Hepatocyte (in vitro differentiated cells): ENCODE data around the gene FBF1. TPM values are rescaled to one million over a fixed set of nuclear protein-coding genes. Genes with fewer than 3 reads are reported as not detected.

Experiments used
- DNase-seq: peaks from one replicate; pipeline ENCODE4 v3.0.0-alpha.2; 2016; ENCODE audit warnings: low spot score
- H2AFZ ChIP-seq: fragments of 200-600 bp; sonication (generic); 2 replicates; pipeline ENCODE4 v1.6.0; 2016; ENCODE audit warnings: antibody characterized with exemption, mild to moderate bottlenecking
- H3K27ac ChIP-seq: fragments of 200-600 bp; sonication (generic); 2 replicates; pipeline ENCODE4 v1.5.1; 2016; ENCODE audit warnings: mild to moderate bottlenecking
- H3K27me3 ChIP-seq: fragments of 200-600 bp; sonication (generic); 2 replicates; pipeline ENCODE4 v1.6.1; 2016
- H3K36me3 ChIP-seq: fragments of 200-600 bp; sonication (generic); replicated peaks from 2 replicates; pipeline ENCODE4 v1.5.1; 2016; ENCODE audit warnings: low read depth; ENCODE audit not compliant: insufficient read depth
- H3K4me1 ChIP-seq: fragments of 200-600 bp; sonication (generic); 2 replicates; pipeline ENCODE4 v1.5.1; 2016; ENCODE audit warnings: mild to moderate bottlenecking, moderate library complexity; ENCODE audit not compliant: insufficient read depth
- H3K4me2 ChIP-seq: fragments of 200-600 bp; sonication (generic); 2 replicates; pipeline ENCODE4 v1.6.0; 2016
- H3K4me3 ChIP-seq: fragments of 200-600 bp; sonication (generic); 2 replicates; pipeline ENCODE4 v1.5.1; 2016; ENCODE audit warnings: mild to moderate bottlenecking
- H3K79me2 ChIP-seq: fragments of 200-600 bp; sonication (generic); 2 replicates; pipeline ENCODE4 v1.6.0; 2017; ENCODE audit warnings: mild to moderate bottlenecking
- H3K9me2 ChIP-seq: fragments of 200-600 bp; sonication (generic); replicated peaks from 2 replicates; pipeline ENCODE4 v1.6.0; 2017; ENCODE audit warnings: mild to moderate bottlenecking; ENCODE audit not compliant: insufficient read depth
- H3K9me3 ChIP-seq: fragments of 200-600 bp; sonication (generic); 2 replicates; pipeline ENCODE4 v1.5.1; 2016; ENCODE audit warnings: low read depth, mild to moderate bottlenecking
- H4K20me1 ChIP-seq: fragments of 200-600 bp; sonication (generic); 2 replicates; pipeline ENCODE4 v1.6.0; 2016; ENCODE audit warnings: mild to moderate bottlenecking; ENCODE audit not compliant: insufficient read depth, poor library complexity, severe bottlenecking
- EZH2 ChIP-seq: fragments of 200-600 bp; sonication (generic); IDR thresholded peaks from 2 replicates; pipeline ENCODE4 v1.6.1; 2016; ENCODE audit warnings: antibody characterized with exemption, mild to moderate bottlenecking, borderline replicate concordance
- EZH2phosphoT487 ChIP-seq: fragments of 200-600 bp; sonication (generic); IDR thresholded peaks from one replicate; pipeline ENCODE4 v1.6.1; 2018; ENCODE audit warnings: antibody characterized with exemption, mild to moderate bottlenecking, low read depth, moderate library complexity; ENCODE audit not compliant: unreplicated experiment, severe bottlenecking
- WGBS: methylation state at CpG from one replicate; pipeline ENCODE4 v1.1.6; 2016; ENCODE audit warnings: low lambda C conversion rate; ENCODE audit errors: missing lambda C conversion rate; 5-methylcytosine and 5-hydroxymethylcytosine counted together
- polyA plus RNA-seq: library from polyadenylated mRNA; unstranded; fragments of >200 nt; fragmentation: Nextera tagmentation; extraction: Ambion mirVana; gene quantifications from 2 replicates; pipeline ENCODE4 v1.2.1, GENCODE V29; 2016
- total RNA-seq: library from RNA; depleted of rRNA; stranded (reverse); fragments of >200 nt; gene quantifications from 2 replicates; pipeline ENCODE4 v1.2.3, GENCODE V29; 2014
- TF ChIP-seq, protein P1 (sequence below): fragments of 200-600 bp; sonication (generic); IDR thresholded peaks from 2 replicates; pipeline ENCODE4 v1.5.1; 2016; ENCODE audit warnings: antibody characterized with exemption, mild to moderate bottlenecking; ENCODE audit not compliant: poor library complexity

FBF1 gene
- total and polyA plus RNA-seq, 2 experiments from 2014 or later, result 6.1 to 9.7 TPM

GRCh38 chr17:75899767-75900468 lies 40.9 kb downstream of the FBF1 start:
- Histone ChIP-seq H3K4me1 (peaks cover 17% of the 10 kb centered on the region), H3K27ac (no peak overlapping the region), H3K79me2 (peaks cover 32% of the 10 kb centered on the region), H4K20me1 (no peaks in the 10 kb centered on the region), H3K27me3 (no peaks in the 10 kb centered on the region), H3K9me2 (no peaks in the 10 kb centered on the region), H3K36me3 (no peaks in the 10 kb centered on the region), H3K4me3 (no peak overlapping the region), H2AFZ (no peak overlapping the region), H3K4me2 (no peak overlapping the region), H3K9me3 (no peaks in the 10 kb centered on the region)
- DNase-seq, result no peak
- TF ChIP-seq, protein P1, sequence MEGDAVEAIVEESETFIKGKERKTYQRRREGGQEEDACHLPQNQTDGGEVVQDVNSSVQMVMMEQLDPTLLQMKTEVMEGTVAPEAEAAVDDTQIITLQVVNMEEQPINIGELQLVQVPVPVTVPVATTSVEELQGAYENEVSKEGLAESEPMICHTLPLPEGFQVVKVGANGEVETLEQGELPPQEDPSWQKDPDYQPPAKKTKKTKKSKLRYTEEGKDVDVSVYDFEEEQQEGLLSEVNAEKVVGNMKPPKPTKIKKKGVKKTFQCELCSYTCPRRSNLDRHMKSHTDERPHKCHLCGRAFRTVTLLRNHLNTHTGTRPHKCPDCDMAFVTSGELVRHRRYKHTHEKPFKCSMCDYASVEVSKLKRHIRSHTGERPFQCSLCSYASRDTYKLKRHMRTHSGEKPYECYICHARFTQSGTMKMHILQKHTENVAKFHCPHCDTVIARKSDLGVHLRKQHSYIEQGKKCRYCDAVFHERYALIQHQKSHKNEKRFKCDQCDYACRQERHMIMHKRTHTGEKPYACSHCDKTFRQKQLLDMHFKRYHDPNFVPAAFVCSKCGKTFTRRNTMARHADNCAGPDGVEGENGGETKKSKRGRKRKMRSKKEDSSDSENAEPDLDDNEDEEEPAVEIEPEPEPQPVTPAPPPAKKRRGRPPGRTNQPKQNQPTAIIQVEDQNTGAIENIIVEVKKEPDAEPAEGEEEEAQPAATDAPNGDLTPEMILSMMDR, result no peak
- no peak for TF ChIP-seq EZH2phosphoT487
- no peak for TF ChIP-seq EZH2
- 95% methylated on average over 23 of the region's 23 CpGs for WGBS

- 95% methylated on average over 12 of the region's 13 CpGs for WGBS
Observed at GRCh38 chr17:75899353-75899752, 41.5 kb downstream of the FBF1 start.

DNA sequence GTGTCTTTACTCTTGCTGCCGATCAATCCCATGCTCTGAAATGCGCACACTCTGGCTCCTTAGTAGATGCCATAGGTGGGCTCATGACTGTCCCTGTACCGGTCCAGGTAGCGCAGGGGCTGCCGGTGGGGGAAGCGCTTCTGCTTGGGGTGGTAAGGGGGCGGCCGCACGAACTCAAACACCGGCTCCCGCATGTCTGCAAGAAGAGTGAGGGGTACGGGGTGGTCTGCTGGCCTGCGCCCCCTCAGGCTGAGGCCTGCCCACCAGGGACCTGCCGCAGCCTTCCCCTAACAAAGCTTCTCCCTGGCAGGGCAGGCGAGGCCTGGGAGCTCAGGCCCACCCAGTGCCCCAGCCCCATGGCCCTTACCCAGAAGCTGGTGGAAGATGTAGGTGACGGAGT lies 42.1 kb downstream of the FBF1 start:
- H3K9me2 ChIP-seq, result no peaks in the 10 kb centered on the region
- peaks cover 29% of the 10 kb centered on the region for H3K79me2 ChIP-seq
- DNase-seq, result no peak
- no peak for TF ChIP-seq EZH2
- TF ChIP-seq EZH2phosphoT487, result no peak
- no peak overlapping the region for H2AFZ ChIP-seq
- H4K20me1 ChIP-seq, result no peaks in the 10 kb centered on the region
- no peak overlapping the region for H3K4me3 ChIP-seq
- no peak overlapping the region for H3K4me2 ChIP-seq
- peaks cover 14% of the 10 kb centered on the region for H3K4me1 ChIP-seq
- H3K9me3 ChIP-seq, result no peaks in the 10 kb centered on the region
- no peaks in the 10 kb centered on the region for H3K27me3 ChIP-seq
- no peaks in the 10 kb centered on the region for H3K36me3 ChIP-seq
- no peak overlapping the region for H3K27ac ChIP-seq
- 96% methylated on average over 15 of the region's 16 CpGs for WGBS

More at GRCh38 chr17:75899353-75899752, 41.5 kb downstream of the FBF1 start:
- H4K20me1 ChIP-seq, result no peaks in the 10 kb centered on the region
- H3K27ac ChIP-seq, result no peak overlapping the region
- no peak overlapping the region for H3K4me2 ChIP-seq
- H3K9me3 ChIP-seq, result no peaks in the 10 kb centered on the region
- H3K9me2 ChIP-seq, result no peaks in the 10 kb centered on the region
- no peaks in the 10 kb centered on the region for H3K27me3 ChIP-seq
- H3K36me3 ChIP-seq, result no peaks in the 10 kb centered on the region
- no peak for DNase-seq
- no peak overlapping the region for H3K4me3 ChIP-seq
- peaks cover 17% of the 10 kb centered on the region for H3K4me1 ChIP-seq
- TF ChIP-seq, protein P1, result no peak
- TF ChIP-seq EZH2phosphoT487 (no peak), EZH2 (no peak)
- H2AFZ ChIP-seq, result no peak overlapping the region
- H3K79me2 ChIP-seq, result peaks cover 34% of the 10 kb centered on the region

DNA sequence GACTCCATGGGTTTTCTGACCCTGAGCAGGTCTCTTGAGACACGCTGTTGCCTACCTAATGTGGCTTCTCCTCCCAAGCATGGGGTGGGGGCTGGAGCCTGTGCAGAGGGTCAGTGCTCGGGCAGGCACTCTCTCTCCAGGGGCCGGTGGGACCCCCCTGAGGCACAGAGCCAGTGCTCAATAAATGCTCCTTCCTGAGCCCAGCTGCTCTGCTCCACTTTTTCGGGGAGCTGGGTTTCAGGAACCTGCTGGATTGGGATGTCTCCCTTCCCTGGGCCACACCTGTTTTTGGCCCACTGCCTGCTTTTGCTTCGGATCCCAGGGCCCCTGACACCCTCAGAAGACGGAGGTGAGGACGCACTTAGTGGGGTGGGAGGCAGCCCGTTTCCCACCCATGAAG lies 42.8 kb downstream of the FBF1 start:
- H3K4me3 ChIP-seq, result no peak overlapping the region
- H3K4me1 ChIP-seq, result peaks cover 11% of the 10 kb centered on the region
- no peaks in the 10 kb centered on the region for H3K9me2 ChIP-seq
- no peaks in the 10 kb centered on the region for H4K20me1 ChIP-seq
- no peak for DNase-seq
- 94% methylated on average over 8 of the region's 8 CpGs for WGBS
- H2AFZ ChIP-seq, result no peak overlapping the region
- TF ChIP-seq EZH2phosphoT487 (no peak), EZH2 (no peak)
- H3K79me2 ChIP-seq, result peaks cover 22% of the 10 kb centered on the region
- H3K9me3 ChIP-seq, result no peaks in the 10 kb centered on the region
- H3K27ac ChIP-seq, result no peak overlapping the region
- no peaks in the 10 kb centered on the region for H3K27me3 ChIP-seq
- H3K36me3 ChIP-seq, result no peaks in the 10 kb centered on the region
- H3K4me2 ChIP-seq, result no peak overlapping the region
